K562 (cell line): ENCODE results near the gene ATG10. TPM values are rescaled to one million over a fixed set of nuclear protein-coding genes. Genes with fewer than 3 reads are reported as not detected.

ENCODE experiments used
- ATAC-seq: fragments of 200-7000 bp; cut with Tn5 transposase; 3 replicates; pipeline ENCODE4 v1.9.1; 2020; ENCODE audit warnings: moderate library complexity
- BruUV-seq: library from RNA; stranded (reverse); fragments of 400-500 nt; replicated peaks from 2 replicates; lab custom pipeline; 2021; lab: Mats Ljungman, UMichigan
- CTCF ChIA-PET: fragments of 300-600 bp; formaldehyde crosslinking; extraction: SDS; loops from one replicate; lab custom pipeline; 2021; ENCODE audit warnings: low intra/inter-chr PET ratio; lab: Yijun Ruan, JAX
- POLR2A ChIA-PET: fragments of 300-600, 350-650 bp; sonication (Branson Sonifier 250); formaldehyde crosslinking; extraction: SDS; loops from one replicate; lab custom pipeline; 2021; ENCODE audit warnings: antibody characterized with exemption, inconsistent platforms; lab: Yijun Ruan, JAX
- DNase-seq, 4 experiments: peaks; one replicate each; pipeline versions ENCODE4 v3.0.0 to v3.0.0-alpha.2; 2011 to 2018; ENCODE audit warnings: low spot score in 3 of 4, mixed read lengths in 3 of 4; ENCODE audit errors: extremely low read depth in 1 of 4
- FAIRE-seq: peaks from 2 replicates; lab custom pipeline; 2011; peaks lifted over from hg19 to GRCh38; lab: Jason Lieb, UNC
- H2AFZ ChIP-seq: 2 replicates; pipeline ENCODE4 v1.6.0; 2011; ENCODE audit warnings: low read depth, low read length, control low read depth, inconsistent platforms
- H3K27ac ChIP-seq: fragments of 200-600 bp; 3 replicates; pipeline ENCODE4 v1.8.0; 2011; ENCODE audit warnings: low read depth, mild to moderate bottlenecking, control low read depth, inconsistent platforms, low read length, moderate library complexity, mixed read lengths; ENCODE audit errors: extremely low read depth
- H3K27me3 ChIP-seq, 2 experiments: fragments of 300-600 bp in 1 of 2; 2 replicates in 1 of 2; 3 replicates in 1 of 2; pipeline versions ENCODE4 v1.6.0 to v1.8.0; 2011; ENCODE audit warnings: inconsistent platforms in 2 of 2, low read length in 2 of 2, mild to moderate bottlenecking in 1 of 2, mixed read lengths in 1 of 2, moderate library complexity in 1 of 2; ENCODE audit not compliant: control insufficient read depth in 2 of 2, insufficient read depth in 2 of 2
- H3K36me3 ChIP-seq: fragments of 300-600 bp; 3 replicates; pipeline ENCODE4 v1.8.0; 2011; ENCODE audit warnings: mild to moderate bottlenecking, low read length, inconsistent platforms; ENCODE audit not compliant: control insufficient read depth, insufficient read depth
- H3K4me1 ChIP-seq, 2 experiments: fragments of 200-600 bp in 1 of 2; replicated peaks in 1 of 2; 2 replicates in 1 of 2; 3 replicates in 1 of 2; pipeline versions ENCODE4 v1.5.1 to v1.8.0; 2011; ENCODE audit warnings: inconsistent platforms in 2 of 2, low read length in 2 of 2, mild to moderate bottlenecking in 1 of 2, mixed read lengths in 1 of 2, moderate library complexity in 1 of 2; ENCODE audit not compliant: control insufficient read depth in 2 of 2, insufficient read depth in 2 of 2
- H3K4me2 ChIP-seq: 2 replicates; pipeline ENCODE4 v1.6.1; 2011; ENCODE audit warnings: low read length, control low read depth, inconsistent platforms, mixed read lengths; ENCODE audit not compliant: insufficient read depth
- H3K4me3 ChIP-seq: fragments of 200-600 bp; sonication (generic), shearing (Covaris generic); 2 replicates; pipeline ENCODE4 v1.5.1; 2016; ENCODE audit warnings: control low read depth, inconsistent platforms
- H3K79me2 ChIP-seq: fragments of 200-600 bp; 3 replicates; pipeline ENCODE4 v1.8.0; 2011; ENCODE audit warnings: low read length, inconsistent platforms; ENCODE audit not compliant: control insufficient read depth, insufficient read depth
- H3K9ac ChIP-seq, 2 experiments: 2 replicates each; pipeline versions ENCODE4 v1.6.0 to v1.6.1; 2011; ENCODE audit warnings: low read depth in 2 of 2, low read length in 2 of 2, control low read depth in 1 of 2, inconsistent platforms in 1 of 2, mild to moderate bottlenecking in 1 of 2, mixed read lengths in 1 of 2; ENCODE audit not compliant: insufficient read depth in 1 of 2
- H3K9me1 ChIP-seq: one replicate; pipeline ENCODE4 v1.6.0; 2011; ENCODE audit warnings: inconsistent platforms, mild to moderate bottlenecking, low read length, moderate library complexity; ENCODE audit not compliant: control insufficient read depth, insufficient read depth
- H3K9me3 ChIP-seq: replicated peaks from 2 replicates; pipeline ENCODE4 v1.5.1; 2011; ENCODE audit warnings: low read depth, low read length, inconsistent platforms; ENCODE audit not compliant: control insufficient read depth, insufficient read depth
- H4K20me1 ChIP-seq: replicated peaks from 2 replicates; pipeline ENCODE4 v1.6.1; 2011; ENCODE audit warnings: low read length, inconsistent platforms, mixed read lengths; ENCODE audit not compliant: control insufficient read depth, insufficient read depth
- CBX3 ChIP-seq, 2 experiments: IDR thresholded peaks; 1 replicate in 1 of 2; 2 replicates in 1 of 2; pipeline ENCODE4 v1.6.1; 2012; ENCODE audit warnings: inconsistent platforms in 2 of 2, low read length in 2 of 2, borderline replicate concordance in 1 of 2, control low read depth in 1 of 2
- SMAD1 ChIP-seq: fragments of 150-350 bp; IDR thresholded peaks from 2 replicates; pipeline ENCODE4 v1.6.1; 2014; ENCODE audit warnings: low read length, low read depth; ENCODE audit not compliant: partially characterized antibody
- TAF1 ChIP-seq: IDR thresholded peaks from 2 replicates; pipeline ENCODE4 v1.6.1; 2011; ENCODE audit warnings: mild to moderate bottlenecking, low read length, moderate library complexity; ENCODE audit not compliant: insufficient read depth, control insufficient read depth, severe bottlenecking; ENCODE audit errors: extremely low read depth
- ZBTB49 ChIP-seq: sonication (generic); formaldehyde crosslinking; IDR thresholded peaks from 2 replicates; pipeline ENCODE4 v1.8.0; 2022; ENCODE audit warnings: missing genetic modification reagents, mild to moderate bottlenecking, borderline replicate concordance
- ZNF239 ChIP-seq: fragments of 250-450 bp; sonication (Bioruptor Pico); IDR thresholded peaks from 2 replicates; pipeline ENCODE4 v1.4.0; 2020; ENCODE audit warnings: mild to moderate bottlenecking
- ZNF282 ChIP-seq: sonication (generic); formaldehyde crosslinking; IDR thresholded peaks from 2 replicates; pipeline ENCODE4 v1.8.1; 2023; ENCODE audit warnings: missing genetic modification reagents
- ZNF586 ChIP-seq: fragments of 450-650 bp; formaldehyde crosslinking; conservative IDR thresholded peaks from 2 replicates; pipeline ENCODE4 v1.4.0; 2020; ENCODE audit warnings: mild to moderate bottlenecking, moderate library complexity
- ZNF655 ChIP-seq: fragments of 250-450 bp; sonication (Bioruptor Pico); IDR thresholded peaks from 2 replicates; pipeline ENCODE4 v1.5.0; 2021
- WGBS: fragments of 100-300 bp; shearing (Covaris generic); methylation state at CpG from one replicate; pipeline ENCODE4 v1.1.6; 2016; ENCODE audit warnings: low coverage, mixed read lengths; ENCODE audit not compliant: insufficient coverage; ENCODE audit errors: missing lambda C conversion rate; 5-methylcytosine and 5-hydroxymethylcytosine counted together
- in situ Hi-C: fragments of 300-500 bp; cut with MboI; formaldehyde crosslinking; loops from 4 replicates; pipeline ENCODE4 v1.15.0; 2018; ENCODE audit warnings: inconsistent platforms, mixed read lengths
- intact Hi-C: fragments of 100-400 bp; cut with micrococcal nuclease; formaldehyde crosslinking; loops from 2 replicates; pipeline ENCODE4 v1.14.2; 2022
- polyA plus RNA-seq, 8 experiments: library from polyadenylated mRNA; depleted of rRNA in 4 of 8; stranded (reverse) in 5 of 8; unstranded in 3 of 8; fragments of >200 nt; fragmentation: Nextera tagmentation in 2 of 8; fragmentation: Illumina TruSeq in 1 of 8; extraction: Ambion mirVana in 2 of 8; extraction: Trizol in 1 of 8; gene quantifications; 2 replicates each; pipeline versions ENCODE4 v1.2.1 to v1.2.3, GENCODE V29; 2011 to 2014; ENCODE audit warnings: inconsistent platforms in 1 of 8, missing spikeins in 1 of 8
- total RNA-seq, 7 experiments: library from RNA; depleted of rRNA in 6 of 7; stranded (reverse); fragments of >200 nt in 6 of 7; fragmentation: Illumina TruSeq in 2 of 7; extraction: Trizol in 2 of 7; gene quantifications; 2 replicates each; pipeline versions ENCODE4 v1.2.1 to v1.2.3, GENCODE V29; 2011 to 2021; ENCODE audit warnings: low replicate concordance in 1 of 7
- TF ChIP-seq, protein P1 (sequence below): fragments of 450-650 bp; IDR thresholded peaks from 2 replicates; pipeline ENCODE4 v1.6.1; 2016; ENCODE audit warnings: borderline replicate concordance
- TF ChIP-seq, protein P2 (sequence below): fragments of 250-450 bp; sonication (Bioruptor Pico); IDR thresholded peaks from 2 replicates; pipeline ENCODE4 v1.5.0; 2022; ENCODE audit warnings: mild to moderate bottlenecking

The ATG10 gene
- total and polyA plus RNA-seq, 9 of the 15 experiments (the other 6 are each of a cell fraction or from before 2014, with no cell fraction given) = 7.0 to 18.8 (median 14.6) TPM

DNA sequence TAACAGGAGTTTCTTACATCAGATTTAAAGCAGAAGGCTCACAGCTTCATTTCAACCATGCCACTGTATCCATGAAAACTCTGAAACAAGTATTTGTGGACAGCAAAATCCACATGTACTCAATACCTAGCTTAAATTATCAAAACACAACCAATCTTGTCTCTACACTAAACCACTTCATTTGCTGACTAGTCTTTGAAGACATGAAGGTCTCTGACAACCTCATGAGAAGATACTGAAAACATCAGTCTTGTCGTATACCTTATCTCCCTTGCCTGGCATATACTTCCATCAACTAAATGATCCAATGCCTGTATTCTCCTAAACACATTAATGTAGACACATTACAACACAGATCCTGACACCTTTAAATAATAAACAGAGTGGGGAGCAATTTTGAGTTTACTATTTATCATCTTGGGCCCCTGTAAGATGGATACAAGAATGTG is 303.4 kb downstream of the ATG10 start:
- Histone ChIP-seq H3K27me3 (no peaks in the 10 kb centered on the region), H3K9me1 (no peaks in the 10 kb centered on the region), H3K36me3 (peaks cover 34% of the 10 kb centered on the region), H2AFZ (no peak overlapping the region), H3K79me2 (peaks cover 47% of the 10 kb centered on the region), H3K4me2 (no peak overlapping the region), H3K27ac (peak overlapping the region; percentile 10; the same call in 1 of the 3 replicates), H3K4me1 (peaks cover 20 to 21% of the 10 kb centered on the region in 2 experiments; a peak in 4 of 5 replicates), H4K20me1 (no peaks in the 10 kb centered on the region; the same call in 1 of the 2 replicates), H3K9me3 (no peaks in the 10 kb centered on the region), H3K9ac (0 out of 4 replicates have a peak overlapping the region, but pooled peaks of 1 of the 2 experiments have one; percentile 6), H3K4me3 (no peak overlapping the region)
- intact Hi-C loops = no loop called here
- DNase-seq = no peak
- ChIA-PET POLR2A (interaction anchor here (1.3 kb wide), 1 partner anchor 15 kb away, joined by 7 read pairs; no protein-coding TSS in a partner anchor), CTCF (no interaction called here)
- BruUV-seq = no TSS peak
- no peak for FAIRE-seq
- ATAC-seq = no peak
- in situ Hi-C loops = no loop called here
- 60% methylated on average over 1 of the region's 1 CpG for WGBS
- TF ChIP-seq SMAD1 (no peak), ZNF282 (CRISPR knock-in tag) (no peak), ZNF239 (no peak), ZNF586 (CRISPR knock-in tag) (no peak), TAF1 (no peak), ZBTB49 (CRISPR knock-in tag) (no peak), CBX3 (IDR thresholded peaks at IDR 0.05; ENCODE audit: borderline replicate concordance in 1 of 2, low read length in 2 of 2) (no peak), ZNF655 (CRISPR knock-in tag) (no peak)
- TF ChIP-seq, protein P1, sequence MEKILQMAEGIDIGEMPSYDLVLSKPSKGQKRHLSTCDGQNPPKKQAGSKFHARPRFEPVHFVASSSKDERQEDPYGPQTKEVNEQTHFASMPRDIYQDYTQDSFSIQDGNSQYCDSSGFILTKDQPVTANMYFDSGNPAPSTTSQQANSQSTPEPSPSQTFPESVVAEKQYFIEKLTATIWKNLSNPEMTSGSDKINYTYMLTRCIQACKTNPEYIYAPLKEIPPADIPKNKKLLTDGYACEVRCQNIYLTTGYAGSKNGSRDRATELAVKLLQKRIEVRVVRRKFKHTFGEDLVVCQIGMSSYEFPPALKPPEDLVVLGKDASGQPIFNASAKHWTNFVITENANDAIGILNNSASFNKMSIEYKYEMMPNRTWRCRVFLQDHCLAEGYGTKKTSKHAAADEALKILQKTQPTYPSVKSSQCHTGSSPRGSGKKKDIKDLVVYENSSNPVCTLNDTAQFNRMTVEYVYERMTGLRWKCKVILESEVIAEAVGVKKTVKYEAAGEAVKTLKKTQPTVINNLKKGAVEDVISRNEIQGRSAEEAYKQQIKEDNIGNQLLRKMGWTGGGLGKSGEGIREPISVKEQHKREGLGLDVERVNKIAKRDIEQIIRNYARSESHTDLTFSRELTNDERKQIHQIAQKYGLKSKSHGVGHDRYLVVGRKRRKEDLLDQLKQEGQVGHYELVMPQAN = no peak
- TF ChIP-seq, protein P2, sequence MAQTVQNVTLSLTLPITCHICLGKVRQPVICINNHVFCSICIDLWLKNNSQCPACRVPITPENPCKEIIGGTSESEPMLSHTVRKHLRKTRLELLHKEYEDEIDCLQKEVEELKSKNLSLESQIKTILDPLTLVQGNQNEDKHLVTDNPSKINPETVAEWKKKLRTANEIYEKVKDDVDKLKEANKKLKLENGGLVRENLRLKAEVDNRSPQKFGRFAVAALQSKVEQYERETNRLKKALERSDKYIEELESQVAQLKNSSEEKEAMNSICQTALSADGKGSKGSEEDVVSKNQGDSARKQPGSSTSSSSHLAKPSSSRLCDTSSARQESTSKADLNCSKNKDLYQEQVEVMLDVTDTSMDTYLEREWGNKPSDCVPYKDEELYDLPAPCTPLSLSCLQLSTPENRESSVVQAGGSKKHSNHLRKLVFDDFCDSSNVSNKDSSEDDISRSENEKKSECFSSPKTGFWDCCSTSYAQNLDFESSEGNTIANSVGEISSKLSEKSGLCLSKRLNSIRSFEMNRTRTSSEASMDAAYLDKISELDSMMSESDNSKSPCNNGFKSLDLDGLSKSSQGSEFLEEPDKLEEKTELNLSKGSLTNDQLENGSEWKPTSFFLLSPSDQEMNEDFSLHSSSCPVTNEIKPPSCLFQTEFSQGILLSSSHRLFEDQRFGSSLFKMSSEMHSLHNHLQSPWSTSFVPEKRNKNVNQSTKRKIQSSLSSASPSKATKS (CRISPR knock-in tag) = no peak
